ENCODE results near the gene CDC42SE2.
"Not testable (repeated sequence)": the region's sequence is repeated elsewhere in the genome, so short reads cannot be mapped to it uniquely, and the experiment has no call there.

The CDC42SE2 gene

GRCh38 chr5:131297886-131298285 lies 34.0 kb downstream of the CDC42SE2 start:
- Histone ChIP-seq H3K27ac (ENCODE audit: low read depth, low read length) (no peak overlapping the region), H3K27me3 (ENCODE audit: insufficient read depth, low read length) (no peaks in the 10 kb centered on the region), H3K4me1 (ENCODE audit: control insufficient read depth, insufficient read depth, low read length, unreplicated experiment) (peaks cover 3% of the 10 kb centered on the region), H2AFZ (ENCODE audit: low read length, unreplicated experiment) (no peak overlapping the region), H3K4me3 (ENCODE audit: low read depth, low read length) (no peak overlapping the region), H3K36me3 (ENCODE audit: insufficient read depth, low read length) (no peaks in the 10 kb centered on the region), H3K79me2 (ENCODE audit: control insufficient read depth, insufficient read depth, low read length, unreplicated experiment) (peaks cover 54% of the 10 kb centered on the region)

- H3K4me3 ChIP-seq (ENCODE audit: low read depth, low read length): no peak overlapping the region
- H2AFZ ChIP-seq (ENCODE audit: low read length, unreplicated experiment): no peak overlapping the region
- H3K27me3 ChIP-seq (ENCODE audit: insufficient read depth, low read length): no peaks in the 10 kb centered on the region
- no peak overlapping the region for H3K27ac ChIP-seq (ENCODE audit: low read depth, low read length)
- H3K79me2 ChIP-seq (ENCODE audit: control insufficient read depth, insufficient read depth, low read length, unreplicated experiment): peaks cover 52% of the 10 kb centered on the region
- H3K36me3 ChIP-seq (ENCODE audit: insufficient read depth, low read length): no peaks in the 10 kb centered on the region
- peaks cover 12% of the 10 kb centered on the region for H3K4me1 ChIP-seq (ENCODE audit: control insufficient read depth, insufficient read depth, low read length, unreplicated experiment)
Observed at GRCh38 chr5:131299465-131299864, 35.6 kb downstream of the CDC42SE2 start.

GRCh38 chr5:131302506-131302905 lies 38.7 kb downstream of the CDC42SE2 start:
- Histone ChIP-seq H3K4me3 (ENCODE audit: low read depth, low read length) (no peak overlapping the region), H2AFZ (ENCODE audit: low read length, unreplicated experiment) (no peak overlapping the region), H3K27me3 (ENCODE audit: insufficient read depth, low read length) (no peaks in the 10 kb centered on the region), H3K27ac (ENCODE audit: low read depth, low read length) (no peak overlapping the region), H3K36me3 (ENCODE audit: insufficient read depth, low read length) (no peaks in the 10 kb centered on the region), H3K79me2 (ENCODE audit: control insufficient read depth, insufficient read depth, low read length, unreplicated experiment) (peaks cover 54% of the 10 kb centered on the region), H3K4me1 (ENCODE audit: control insufficient read depth, insufficient read depth, low read length, unreplicated experiment) (peaks cover 12% of the 10 kb centered on the region)

GRCh38 chr5:131303537-131303936 lies 39.7 kb downstream of the CDC42SE2 start:
- Histone ChIP-seq H3K27ac (ENCODE audit: low read depth, low read length) (peak overlapping the region; percentile 21; the same call in 1 of the 2 replicates), H3K36me3 (ENCODE audit: insufficient read depth, low read length) (no peaks in the 10 kb centered on the region), H2AFZ (ENCODE audit: low read length, unreplicated experiment) (no peak overlapping the region), H3K4me1 (ENCODE audit: control insufficient read depth, insufficient read depth, low read length, unreplicated experiment) (peaks cover 12% of the 10 kb centered on the region), H3K27me3 (ENCODE audit: insufficient read depth, low read length) (no peaks in the 10 kb centered on the region), H3K4me3 (ENCODE audit: low read depth, low read length) (no peak overlapping the region), H3K79me2 (ENCODE audit: control insufficient read depth, insufficient read depth, low read length, unreplicated experiment) (peaks cover 51% of the 10 kb centered on the region)

GRCh38 chr5:131304414-131304813 lies 40.6 kb downstream of the CDC42SE2 start:
- no peaks in the 10 kb centered on the region for H3K36me3 ChIP-seq (ENCODE audit: insufficient read depth, low read length)
- peaks cover 43% of the 10 kb centered on the region for H3K79me2 ChIP-seq (ENCODE audit: control insufficient read depth, insufficient read depth, low read length, unreplicated experiment)
- H3K27ac ChIP-seq (ENCODE audit: low read depth, low read length): no peak overlapping the region

GRCh38 chr5:131305138-131305689 lies 41.4 kb downstream of the CDC42SE2 start:
- no peaks in the 10 kb centered on the region for H3K36me3 ChIP-seq (ENCODE audit: insufficient read depth, low read length)

More at GRCh38 chr5:131304414-131304813, 40.6 kb downstream of the CDC42SE2 start:
- Histone ChIP-seq H3K4me3 (ENCODE audit: low read depth, low read length) (no peak overlapping the region), H3K27me3 (ENCODE audit: insufficient read depth, low read length) (no peaks in the 10 kb centered on the region), H3K4me1 (ENCODE audit: control insufficient read depth, insufficient read depth, low read length, unreplicated experiment) (peaks cover 12% of the 10 kb centered on the region), H2AFZ (ENCODE audit: low read length, unreplicated experiment) (no peak overlapping the region)

GRCh38 chr5:131305906-131306305 lies 42.1 kb downstream of the CDC42SE2 start:
- Histone ChIP-seq H3K36me3 (ENCODE audit: insufficient read depth, low read length) (no peaks in the 10 kb centered on the region), H3K79me2 (ENCODE audit: control insufficient read depth, insufficient read depth, low read length, unreplicated experiment) (peaks cover 33% of the 10 kb centered on the region), H3K4me3 (ENCODE audit: low read depth, low read length) (no peak overlapping the region), H2AFZ (ENCODE audit: low read length, unreplicated experiment) (no peak overlapping the region), H3K4me1 (ENCODE audit: control insufficient read depth, insufficient read depth, low read length, unreplicated experiment) (peaks cover 12% of the 10 kb centered on the region), H3K27me3 (ENCODE audit: insufficient read depth, low read length) (no peaks in the 10 kb centered on the region), H3K27ac (ENCODE audit: low read depth, low read length) (no peak overlapping the region)

More at GRCh38 chr5:131305138-131305689, 41.4 kb downstream of the CDC42SE2 start:
- Histone ChIP-seq H3K27ac (ENCODE audit: low read depth, low read length) (no peak overlapping the region), H3K4me1 (ENCODE audit: control insufficient read depth, insufficient read depth, low read length, unreplicated experiment) (peaks cover 12% of the 10 kb centered on the region), H2AFZ (ENCODE audit: low read length, unreplicated experiment) (no peak overlapping the region), H3K4me3 (ENCODE audit: low read depth, low read length) (no peak overlapping the region), H3K27me3 (ENCODE audit: insufficient read depth, low read length) (no peaks in the 10 kb centered on the region), H3K79me2 (ENCODE audit: control insufficient read depth, insufficient read depth, low read length, unreplicated experiment) (peaks cover 36% of the 10 kb centered on the region)

GRCh38 chr5:131312235-131312772 lies 48.5 kb downstream of the CDC42SE2 start:
- not testable (repeated sequence) for H3K4me1 ChIP-seq (ENCODE audit: control insufficient read depth, insufficient read depth, low read length, unreplicated experiment); H2AFZ ChIP-seq (ENCODE audit: low read length, unreplicated experiment); H3K4me3 ChIP-seq (ENCODE audit: low read depth, low read length); H3K27ac ChIP-seq (ENCODE audit: low read depth, low read length); H3K27me3 ChIP-seq (ENCODE audit: insufficient read depth, low read length); H3K36me3 ChIP-seq (ENCODE audit: insufficient read depth, low read length)
- H3K79me2 ChIP-seq (ENCODE audit: control insufficient read depth, insufficient read depth, low read length, unreplicated experiment): peaks cover 31% of the 10 kb centered on the region

GRCh38 chr5:131316026-131316425 lies 52.2 kb downstream of the CDC42SE2 start:
- H2AFZ ChIP-seq (ENCODE audit: low read length, unreplicated experiment): no peak overlapping the region
- peaks cover 36% of the 10 kb centered on the region for H3K79me2 ChIP-seq (ENCODE audit: control insufficient read depth, insufficient read depth, low read length, unreplicated experiment)
- no peak overlapping the region for H3K4me3 ChIP-seq (ENCODE audit: low read depth, low read length)
- H3K36me3 ChIP-seq (ENCODE audit: insufficient read depth, low read length): peaks cover 4% of the 10 kb centered on the region
- H3K4me1 ChIP-seq (ENCODE audit: control insufficient read depth, insufficient read depth, low read length, unreplicated experiment): no peaks in the 10 kb centered on the region
- H3K27me3 ChIP-seq (ENCODE audit: insufficient read depth, low read length): no peaks in the 10 kb centered on the region
- H3K27ac ChIP-seq (ENCODE audit: low read depth, low read length): no peak overlapping the region

GRCh38 chr5:131316822-131317221 lies 53.0 kb downstream of the CDC42SE2 start:
- peaks cover 4% of the 10 kb centered on the region for H3K36me3 ChIP-seq (ENCODE audit: insufficient read depth, low read length)
- H3K27me3 ChIP-seq (ENCODE audit: insufficient read depth, low read length): no peaks in the 10 kb centered on the region
- no peak overlapping the region for H3K4me3 ChIP-seq (ENCODE audit: low read depth, low read length)
- H2AFZ ChIP-seq (ENCODE audit: low read length, unreplicated experiment): no peak overlapping the region
- peaks cover 36% of the 10 kb centered on the region for H3K79me2 ChIP-seq (ENCODE audit: control insufficient read depth, insufficient read depth, low read length, unreplicated experiment)
- no peak overlapping the region for H3K27ac ChIP-seq (ENCODE audit: low read depth, low read length)
- H3K4me1 ChIP-seq (ENCODE audit: control insufficient read depth, insufficient read depth, low read length, unreplicated experiment): no peaks in the 10 kb centered on the region

GRCh38 chr5:131318455-131318854 lies 54.6 kb downstream of the CDC42SE2 start:
- Histone ChIP-seq H3K4me1 (ENCODE audit: control insufficient read depth, insufficient read depth, low read length, unreplicated experiment) (no peaks in the 10 kb centered on the region), H3K4me3 (ENCODE audit: low read depth, low read length) (no peak overlapping the region), H3K79me2 (ENCODE audit: control insufficient read depth, insufficient read depth, low read length, unreplicated experiment) (peaks cover 36% of the 10 kb centered on the region), H2AFZ (ENCODE audit: low read length, unreplicated experiment) (no peak overlapping the region), H3K27me3 (ENCODE audit: insufficient read depth, low read length) (no peaks in the 10 kb centered on the region), H3K27ac (ENCODE audit: low read depth, low read length) (no peak overlapping the region), H3K36me3 (ENCODE audit: insufficient read depth, low read length) (peaks cover 4% of the 10 kb centered on the region)

All from ACC112 (cell line).